Measurements from ENCODE around the gene MORN4. TPM values are rescaled to one million over a fixed set of nuclear protein-coding genes. Genes with fewer than 3 reads are reported as not detected.
"Not testable (repeated sequence)": the region's sequence is repeated elsewhere in the genome, so short reads cannot be mapped to it uniquely, and the experiment has no call there.

MORN4 gene
- 10 to 100 TPM; 14.7 to 19.8 (median 16.2) TPM for polyA plus RNA-seq (ENCODE audit: insufficient read depth in 1 of 5, insufficient read length in 5 of 5, low replicate concordance in 1 of 5)
- long read RNA-seq, donor 1, partial matches to known transcripts: 0 of 8 reads
- long read RNA-seq, donor 1, other reads (novel, unspliced or antisense): 0 of 8 reads
- long read RNA-seq, donor 2, partial matches to known transcripts: 0 of 8 reads
- long read RNA-seq, donor 2, other reads (novel, unspliced or antisense): 0 of 8 reads
- long read RNA-seq, donor 3, transcript MORN4-202 (2 exons, 419 nt): major isoform, 11 of 15 reads
- long read RNA-seq, donor 3, partial matches to known transcripts: 0 of 15 reads
- long read RNA-seq, donor 3, other reads (novel, unspliced or antisense): 0 of 15 reads
- long read RNA-seq, donor 4, partial matches to known transcripts: 0 of 1 reads
- long read RNA-seq, donor 4, other reads (novel, unspliced or antisense): 0 of 1 reads
- long read RNA-seq, donor 5, partial matches to known transcripts: 0 of 5 reads
- long read RNA-seq, donor 5, other reads (novel, unspliced or antisense): 0 of 5 reads
- long read RNA-seq, donor 6, transcript MORN4-201 (5 exons, 2,315 nt): major isoform, 5 of 5 reads
- long read RNA-seq, donor 6, partial matches to known transcripts: 0 of 5 reads
- long read RNA-seq, donor 6, other reads (novel, unspliced or antisense): 0 of 5 reads
- long read RNA-seq, donor 7, transcript MORN4-202 (2 exons, 419 nt): major isoform, 10 of 13 reads
- long read RNA-seq, donor 7, partial matches to known transcripts: 0 of 13 reads
- long read RNA-seq, donor 7, other reads (novel, unspliced or antisense): 0 of 13 reads
- long read RNA-seq, donor 8, partial matches to known transcripts: 0 of 5 reads
- long read RNA-seq, donor 8, other reads (novel, unspliced or antisense): 0 of 5 reads

DNA sequence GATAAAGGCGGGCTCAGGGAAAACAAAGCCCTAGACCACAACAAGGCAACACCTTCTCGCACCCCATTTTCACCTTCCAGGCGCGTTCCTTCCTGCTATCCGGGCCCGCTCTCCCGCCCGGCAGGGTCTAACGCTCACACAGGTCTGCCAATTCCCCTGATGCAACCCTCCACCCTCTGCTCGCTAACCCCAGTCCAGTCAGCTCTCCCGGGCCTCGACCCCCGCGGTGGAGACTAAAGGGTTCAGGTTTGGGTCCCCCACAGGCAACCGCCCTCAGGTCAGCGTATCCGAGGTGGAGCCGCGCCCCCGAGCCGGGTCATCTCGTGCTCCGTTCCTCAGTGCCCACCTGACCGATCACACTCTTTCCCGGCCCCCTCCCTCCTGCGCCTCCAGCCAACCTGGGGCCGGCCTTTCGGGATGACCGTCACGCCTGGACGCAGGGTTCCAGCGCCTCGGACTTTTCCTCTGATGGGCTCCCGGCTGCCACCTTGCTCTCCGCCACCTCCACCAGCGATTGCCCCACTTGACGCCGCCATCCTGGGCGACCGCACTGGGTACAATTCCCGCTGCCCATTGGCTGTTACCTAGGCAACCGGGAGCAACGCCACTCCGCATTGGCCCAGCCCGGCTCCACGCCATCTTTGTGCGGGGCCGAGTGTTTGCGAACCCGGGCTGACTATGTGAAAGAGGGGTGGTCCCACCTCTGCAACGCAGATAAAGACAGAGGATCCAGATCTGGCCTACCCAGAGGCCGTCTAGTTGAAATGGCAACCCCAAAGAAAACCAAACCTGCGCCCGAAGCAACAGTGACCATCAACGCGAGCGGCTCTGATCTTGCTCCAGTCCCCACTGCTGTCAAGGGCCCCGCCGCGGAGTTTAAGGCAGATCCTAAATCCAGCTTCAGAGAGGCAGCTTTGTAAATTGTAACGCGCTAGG lies at the start of gene MORN4:
Gene MORN4 (minus strand): TSS at position 552 of the 936 bp plus-strand sequence. CDS start 13,847 bp downstream, outside the sequence.
- peak; percentile 90 to 91 for DNase-seq

DNA sequence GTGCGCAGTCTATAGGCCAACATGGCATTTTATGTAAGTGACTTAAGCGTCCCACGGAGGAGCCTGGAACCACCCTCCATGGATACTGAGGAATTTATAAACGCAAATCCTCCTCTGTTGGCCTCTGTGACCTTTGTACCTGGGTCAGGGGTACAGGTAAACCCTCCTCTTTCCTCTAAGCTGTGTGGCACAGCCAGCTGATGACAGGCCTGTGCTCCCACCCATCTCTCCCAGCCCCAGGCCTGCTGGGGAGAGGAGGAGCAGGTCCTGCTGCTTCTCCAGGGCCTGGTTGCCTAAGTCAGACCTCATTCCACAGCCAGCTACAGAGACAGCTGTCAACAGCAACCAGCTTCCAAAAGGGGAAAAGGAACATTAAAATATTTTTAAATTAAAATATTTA lies 48.7 kb upstream of the MORN4 start:
- DNase-seq: no peak

DNA sequence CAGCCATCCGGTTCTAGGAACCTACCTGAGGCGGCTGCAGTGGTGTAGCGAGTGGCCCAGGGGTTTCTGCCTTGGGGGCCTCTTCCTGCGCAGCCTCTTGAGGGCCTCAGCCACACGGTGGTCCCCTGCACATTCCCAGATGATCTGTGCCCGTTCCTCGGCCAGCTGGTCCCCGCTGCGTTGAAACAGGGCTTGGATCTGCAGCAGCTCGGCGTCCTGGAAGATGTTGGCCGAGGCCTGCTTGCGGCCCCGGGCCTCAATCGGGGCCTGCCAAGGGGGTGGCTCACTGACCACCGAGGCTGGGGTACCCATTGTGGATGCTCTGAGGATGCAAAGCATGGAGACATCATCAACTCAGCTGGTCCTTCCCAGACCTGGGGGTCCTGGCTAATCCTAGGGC lies 46.3 kb upstream of the MORN4 start:
- DNase-seq: no peak

DNA sequence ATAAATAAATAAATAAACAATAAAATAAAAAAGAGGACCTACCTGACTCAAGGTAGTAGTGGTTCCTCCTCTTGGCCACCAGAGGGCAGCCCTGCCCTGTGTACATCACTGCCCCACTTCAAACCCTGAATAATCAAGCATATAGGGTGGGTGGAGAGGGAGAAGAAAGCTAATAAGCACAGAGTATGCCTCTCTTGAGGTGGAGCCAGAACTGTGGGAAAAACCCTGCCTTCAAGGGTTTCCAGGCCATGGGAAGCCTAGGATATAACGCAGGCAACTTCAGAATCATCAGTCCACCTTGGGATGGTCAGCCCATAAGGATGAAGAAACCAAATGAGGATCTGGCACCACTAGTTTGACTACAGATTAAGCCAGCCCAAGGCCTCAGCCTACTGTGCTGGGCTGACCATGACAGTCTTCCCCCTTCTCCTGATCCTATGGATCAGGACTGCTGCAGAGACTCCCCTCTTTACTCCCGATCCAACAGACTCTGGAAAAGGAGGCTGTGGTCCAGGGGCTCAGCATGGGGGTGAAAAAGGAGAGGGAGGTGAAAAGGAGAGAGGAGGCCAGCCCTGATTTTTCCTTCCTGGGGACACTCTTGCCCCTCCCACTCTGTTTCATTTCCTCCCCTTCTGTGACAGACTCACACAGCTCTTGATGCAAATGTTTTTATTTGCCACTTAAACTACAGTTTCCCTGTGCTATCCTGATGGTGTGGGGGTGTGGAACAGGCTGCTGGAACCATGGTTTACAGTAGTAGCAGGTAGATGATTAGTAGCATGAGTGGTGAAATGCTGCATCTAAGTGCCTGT lies 43.7 kb upstream of the MORN4 start:
- peak in 1 of 2 donors; percentile 26 for DNase-seq

DNA sequence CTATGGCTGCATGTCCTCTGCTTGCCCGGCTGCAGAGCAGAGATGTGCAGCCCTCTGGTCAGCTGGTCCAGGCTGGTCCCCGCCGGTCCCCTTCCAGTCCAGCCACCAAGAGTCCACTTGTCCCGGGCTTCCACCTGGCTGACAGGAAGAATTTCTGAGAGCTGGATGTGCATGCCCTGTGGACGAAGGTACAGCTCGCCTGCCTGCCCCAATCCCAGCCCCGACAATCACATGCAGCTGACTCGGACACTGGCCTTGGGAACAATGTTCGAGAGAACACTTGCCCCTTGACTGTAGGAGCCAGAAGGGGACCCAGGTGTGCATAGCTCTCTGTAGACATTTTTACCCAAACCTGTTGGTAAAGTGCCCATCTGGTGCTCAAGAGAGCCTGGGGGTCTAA lies 41.9 kb upstream of the MORN4 start:
- no peak for DNase-seq

DNA sequence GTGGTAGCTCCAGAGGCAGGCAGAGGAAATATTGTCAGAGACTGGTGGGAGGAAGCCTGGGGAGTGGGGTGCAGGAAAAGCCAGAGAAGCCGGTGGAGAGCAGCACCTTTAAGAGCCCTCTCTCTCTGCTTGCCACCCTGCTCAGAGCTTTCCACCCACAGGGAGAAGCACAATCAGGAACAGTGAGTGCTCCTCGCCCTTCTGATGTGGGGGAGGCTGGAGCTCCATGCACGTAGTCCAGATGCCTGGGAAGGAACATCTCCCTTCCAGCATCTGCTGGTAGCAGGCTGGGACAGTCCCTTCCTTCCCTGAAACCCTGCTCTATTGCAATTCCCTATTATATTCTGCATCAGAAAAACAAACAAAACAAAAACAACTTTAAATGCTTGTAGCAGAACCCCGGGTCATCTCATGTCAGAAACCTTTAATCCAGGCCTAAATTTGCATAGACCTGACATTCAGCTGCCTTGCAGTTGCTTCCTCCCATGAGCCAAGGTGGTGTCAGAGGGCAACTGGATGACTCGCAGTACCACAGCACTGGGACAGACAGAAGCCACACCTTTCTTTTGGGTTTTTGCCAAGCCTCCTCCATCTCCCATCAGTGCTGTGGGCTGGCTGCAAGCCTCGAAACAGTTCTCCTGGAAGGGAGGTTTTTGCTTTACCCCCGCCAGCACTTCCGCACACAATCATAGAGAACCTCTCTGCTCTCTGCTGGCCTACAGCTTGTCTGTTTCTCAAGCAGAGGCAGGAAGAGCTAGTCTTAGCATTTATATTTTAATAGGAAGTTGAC lies 40.6 kb upstream of the MORN4 start:
- DNase-seq: no peak

DNA sequence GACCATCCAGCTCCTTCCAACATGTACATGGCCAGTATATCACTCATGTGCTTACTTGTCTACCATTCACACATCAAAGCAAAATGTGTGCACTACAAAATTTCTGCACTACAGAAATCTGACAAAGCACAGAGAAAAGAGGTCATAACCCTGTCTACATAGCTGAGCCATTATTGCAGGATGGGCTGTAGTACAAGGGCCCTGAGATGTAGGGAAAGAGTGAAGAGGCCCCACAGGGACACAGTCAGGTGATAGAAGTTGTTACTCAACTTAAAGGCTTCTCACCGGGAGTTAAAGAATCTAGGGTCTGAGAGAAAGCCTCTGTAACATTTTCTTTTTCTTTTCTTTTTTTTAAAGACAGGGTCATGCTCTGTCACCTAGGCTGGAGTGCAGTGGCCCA lies 36.3 kb upstream of the MORN4 start:
- DNase-seq: no peak

DNA sequence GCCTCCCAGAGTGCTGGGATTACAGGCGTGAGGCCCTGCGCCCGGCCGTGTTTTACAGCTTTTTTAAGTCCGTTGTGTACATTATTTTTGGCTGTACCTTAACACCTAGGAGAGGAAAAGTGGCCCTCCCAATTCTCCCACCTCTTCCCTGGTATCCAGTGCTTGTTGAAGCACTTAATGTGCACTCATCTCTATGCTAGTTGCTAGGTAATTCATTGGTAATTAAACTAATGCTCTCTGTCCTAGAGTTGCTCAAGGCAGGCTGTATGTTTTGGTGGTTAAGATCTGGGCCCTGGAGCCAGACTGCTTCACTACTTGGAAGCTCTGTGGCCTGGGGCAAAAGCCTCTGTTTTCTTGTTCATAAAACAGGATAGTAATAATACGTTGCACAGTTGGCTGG lies 34.2 kb upstream of the MORN4 start:
- no peak for DNase-seq

DNA sequence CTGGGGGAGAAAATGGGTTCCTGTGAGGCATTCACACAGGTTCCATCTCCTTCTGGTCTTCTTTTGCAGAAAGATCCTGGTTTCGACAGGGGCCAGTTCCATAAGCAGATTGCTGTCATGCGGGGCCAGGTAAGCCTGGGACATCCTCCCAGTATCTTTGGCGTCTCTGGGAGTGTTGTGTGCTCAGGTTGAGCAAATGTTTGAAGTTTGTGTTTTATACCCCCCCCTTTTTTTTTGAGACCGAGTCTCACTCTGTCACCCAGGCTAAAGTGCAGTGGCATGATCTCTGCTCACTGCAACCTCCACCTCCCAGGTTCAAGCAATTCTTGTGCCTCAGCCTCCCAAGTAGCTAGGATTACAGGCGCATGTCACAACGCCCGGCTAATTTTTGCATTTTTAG lies 33.7 kb upstream of the MORN4 start:
- DNase-seq: no peak

DNA sequence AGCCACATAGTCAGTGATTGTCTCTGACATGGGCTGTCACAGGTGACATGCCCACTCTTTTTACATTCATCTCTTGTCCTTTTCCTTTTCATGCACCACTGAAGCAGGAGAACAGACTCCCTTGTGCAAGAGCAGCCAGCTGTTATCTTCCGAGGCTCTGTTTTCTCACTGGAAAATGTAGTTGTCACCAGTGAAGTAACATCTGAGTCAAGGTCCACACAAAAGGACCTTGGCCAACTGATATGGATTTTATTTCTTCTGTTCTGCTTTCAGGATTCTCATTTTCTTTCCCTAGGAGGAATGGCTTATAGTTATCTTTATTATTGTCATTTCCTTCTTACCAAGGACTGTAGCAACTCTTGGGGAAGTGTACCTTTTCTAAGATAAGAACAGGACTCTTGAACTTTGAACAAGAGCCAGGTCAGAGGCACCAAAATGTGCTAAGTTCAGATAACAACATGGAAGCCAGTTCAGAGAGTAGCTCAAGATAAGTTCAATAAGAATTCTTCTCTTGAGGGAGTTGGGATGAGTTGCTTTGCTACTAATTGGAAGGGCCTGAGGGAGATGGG lies 31.1 kb upstream of the MORN4 start:
- DNase-seq: no peak

DNA sequence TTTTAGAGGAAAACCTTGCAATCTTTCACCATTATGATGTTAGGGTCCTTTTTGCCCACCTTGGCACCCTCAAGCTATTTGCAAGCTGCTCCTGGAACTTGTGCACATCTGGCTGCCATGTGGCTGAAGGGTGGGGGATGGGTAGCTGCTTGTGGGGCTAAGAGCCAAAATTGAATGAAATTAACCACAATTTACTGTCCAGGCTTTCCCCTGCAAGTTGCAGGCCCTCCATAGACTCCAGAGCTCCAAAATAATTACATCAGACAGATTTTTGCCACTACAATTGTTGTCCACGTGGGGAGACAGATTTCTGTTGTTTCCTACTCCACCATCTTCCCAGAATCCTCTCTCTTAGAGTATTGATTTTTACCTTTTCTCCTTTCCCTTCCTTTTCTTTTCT lies 26.3 kb upstream of the MORN4 start:
- no peak for DNase-seq

DNA sequence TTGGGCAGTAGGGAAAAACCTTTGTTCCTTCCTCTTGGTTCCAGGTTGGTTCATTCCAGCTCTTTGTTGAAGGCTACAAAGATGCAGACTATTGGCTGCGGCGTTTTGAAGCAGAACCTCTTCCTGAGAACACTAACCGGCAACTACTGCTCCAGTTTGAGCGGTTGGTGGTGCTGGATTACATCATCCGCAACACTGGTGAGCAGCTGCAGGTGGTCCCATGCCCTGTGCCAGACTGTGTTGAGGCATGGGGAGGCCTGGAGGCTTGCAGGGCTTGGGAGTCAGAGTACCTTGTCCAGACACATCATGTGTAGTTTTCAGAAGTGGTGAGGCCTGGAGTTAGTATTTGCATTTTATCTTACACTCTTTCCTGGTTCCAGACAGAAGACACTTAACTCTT lies 23.5 kb upstream of the MORN4 start:
- DNase-seq: no peak

DNA sequence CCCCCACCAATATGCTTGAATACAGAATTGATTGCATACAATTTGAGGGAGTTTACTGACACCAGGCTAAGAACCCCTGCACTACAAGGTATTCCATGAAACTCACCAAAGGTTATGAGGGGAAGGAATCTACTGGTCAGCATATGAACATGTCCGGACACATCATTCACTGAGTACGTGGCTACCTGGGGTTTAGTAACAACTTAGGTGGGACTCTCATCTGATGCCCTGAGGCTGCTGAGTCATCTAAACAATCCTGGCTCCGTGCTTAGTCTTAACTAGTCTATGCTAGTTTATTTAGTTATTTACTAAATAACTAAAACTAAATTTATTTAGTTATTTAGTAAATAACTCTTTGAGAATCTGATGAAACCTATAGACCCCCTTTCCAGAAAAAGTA lies 18.5 kb upstream of the MORN4 start:
- DNase-seq: no peak

DNA sequence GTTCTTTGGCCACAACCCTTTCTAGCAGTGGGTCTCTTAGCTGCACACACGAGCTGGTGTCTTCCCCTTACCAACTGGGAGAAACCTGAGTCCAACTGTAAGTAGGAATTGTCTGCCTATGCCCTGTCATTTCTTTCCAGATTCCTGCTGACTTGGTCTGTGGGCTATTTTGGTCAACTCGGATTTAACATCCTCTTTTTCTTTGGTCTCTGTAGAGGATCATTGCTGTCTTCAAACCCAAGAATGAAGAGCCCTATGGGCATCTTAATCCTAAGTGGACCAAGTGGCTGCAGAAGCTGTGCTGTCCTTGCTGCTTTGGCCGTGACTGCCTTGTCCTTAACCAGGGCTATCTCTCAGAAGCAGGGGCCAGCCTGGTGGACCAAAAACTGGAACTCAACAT lies 17.4 kb upstream of the MORN4 start:
- no peak for DNase-seq

DNA sequence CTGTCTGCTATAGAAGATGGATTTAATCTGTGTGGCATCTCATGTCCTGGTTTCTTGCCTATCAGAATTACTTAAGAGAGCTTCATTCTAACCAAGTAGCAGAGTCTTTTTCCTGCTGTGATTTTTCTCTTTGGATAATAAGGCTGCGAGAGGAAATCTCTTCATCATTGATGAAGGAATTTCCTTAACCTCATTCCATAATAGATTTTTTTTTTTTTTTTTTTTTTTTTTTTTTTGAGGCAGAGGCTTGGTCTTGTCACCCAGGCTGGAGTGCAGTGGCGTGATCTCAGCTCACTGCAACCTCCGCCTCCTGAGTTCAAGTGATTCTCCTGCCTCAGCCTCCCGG lies 16.1 kb upstream of the MORN4 start:
- DNase-seq: not testable (repeated sequence)

DNA sequence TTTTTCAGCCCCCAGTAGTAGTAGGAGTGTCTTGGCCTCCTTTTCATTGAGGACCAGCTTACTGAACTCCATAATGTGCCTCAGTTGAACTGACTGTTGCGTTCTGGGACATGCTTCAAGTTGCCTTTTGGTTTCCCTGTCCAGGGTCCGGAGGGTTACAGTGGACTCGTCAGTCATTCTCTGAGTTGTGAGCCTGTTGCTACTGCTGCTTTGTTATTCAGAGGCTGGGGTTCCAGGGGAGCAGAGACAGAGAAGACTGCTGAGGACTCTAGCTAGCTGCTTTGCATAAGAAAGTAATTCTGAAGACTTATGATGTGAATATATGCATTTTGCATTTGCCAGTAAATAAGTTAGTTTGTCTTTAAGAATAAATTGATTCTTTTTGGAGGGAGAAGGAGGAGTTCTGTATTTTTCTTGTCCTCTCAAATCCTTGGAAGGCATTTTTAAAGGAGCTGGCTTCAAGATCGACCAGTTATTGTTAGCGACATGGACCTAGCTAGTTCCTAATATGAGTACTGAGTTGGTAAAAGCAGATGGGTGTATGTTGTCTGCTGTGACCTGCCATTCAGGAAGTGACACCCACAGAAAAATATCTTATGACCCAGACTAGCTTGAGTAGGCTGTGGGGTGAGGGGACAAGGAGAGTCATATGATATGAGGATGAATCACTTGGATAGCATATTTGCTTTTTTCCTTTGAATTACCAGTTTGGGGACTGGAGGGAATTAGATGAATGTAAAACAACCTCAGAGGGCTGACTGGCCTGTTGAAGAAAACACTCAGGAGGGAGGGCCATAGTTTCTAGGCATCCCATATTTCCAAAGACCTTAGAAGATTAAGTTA lies 15.5 kb upstream of the MORN4 start:
- DNase-seq: no peak

DNA sequence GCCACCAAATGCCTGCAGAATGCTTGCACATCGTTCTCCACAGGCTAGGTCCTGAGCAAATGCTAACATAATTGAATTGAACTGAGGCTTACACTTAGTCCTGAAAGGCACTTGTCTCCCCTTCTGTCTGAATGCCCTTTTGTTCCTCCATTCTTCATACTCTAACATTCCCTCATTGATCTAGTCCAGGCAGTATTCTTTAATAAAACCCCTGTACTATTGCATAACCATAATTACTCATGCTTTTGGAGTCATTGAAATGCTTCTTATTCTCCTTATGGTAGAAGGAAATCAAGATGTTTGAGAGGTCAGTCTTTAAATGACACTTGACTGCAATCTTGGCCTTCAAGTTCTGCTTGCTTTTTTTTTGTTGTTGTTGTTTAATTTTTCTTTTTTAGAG lies 14.3 kb upstream of the MORN4 start:
- DNase-seq: no peak

DNA sequence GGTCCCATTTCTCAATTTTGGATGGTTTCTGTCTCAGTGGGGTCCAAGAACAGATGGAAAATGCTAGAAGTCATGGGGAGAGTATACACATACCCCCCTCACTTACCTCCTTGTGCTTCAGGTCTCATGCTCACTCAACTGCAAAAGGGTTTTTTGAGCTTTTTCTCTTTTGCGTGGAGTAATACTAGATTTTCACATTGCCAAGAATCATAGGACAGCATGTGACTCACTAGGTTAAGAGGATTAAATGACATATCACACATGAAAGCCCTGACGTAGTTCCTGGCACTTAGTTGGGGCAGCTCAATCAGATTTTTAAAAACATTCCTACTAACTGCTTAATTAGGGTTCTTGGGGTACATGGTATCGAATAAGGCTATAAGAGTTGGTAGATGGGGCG lies 11.6 kb upstream of the MORN4 start:
- no peak for DNase-seq

DNA sequence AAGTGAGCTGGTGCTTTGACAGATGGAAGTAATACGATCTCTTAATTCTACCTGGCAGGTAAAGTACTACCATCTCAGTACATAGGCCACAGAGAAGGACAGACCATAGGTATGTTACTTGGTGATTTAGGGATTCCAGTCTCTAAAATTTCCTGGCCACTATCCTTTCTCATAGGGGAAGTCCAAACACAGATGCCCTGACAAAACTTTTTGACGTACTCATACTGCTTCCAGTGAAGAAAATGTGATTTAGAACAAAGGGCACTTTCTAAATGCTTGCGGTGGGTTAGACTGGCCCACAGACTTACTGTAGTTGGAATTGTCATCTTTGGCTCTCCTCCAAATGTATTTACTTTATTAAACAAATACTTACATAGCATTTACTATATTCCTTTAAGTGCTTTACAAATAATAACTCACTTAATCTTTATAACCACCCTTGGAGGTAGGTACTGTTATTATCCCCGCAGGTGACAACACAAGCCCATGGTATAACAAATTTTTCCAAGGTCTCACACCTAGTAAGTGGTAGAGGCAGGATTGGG lies 10.2 kb upstream of the MORN4 start:
- no peak for DNase-seq

Measured in right lung (tissue), 10 donors.